IMR-90 (cell line): Measurements from ENCODE around the gene MOB3B.

Experiments used
- BHLHE40 ChIP-seq: fragments of 150-350 bp; IDR thresholded peaks from 2 replicates; pipeline ENCODE4 v1.6.1; 2016; ENCODE audit warnings: mild to moderate bottlenecking, low read depth, low read length
- CHD1 ChIP-seq: IDR thresholded peaks from 2 replicates; pipeline ENCODE4 v1.6.1; 2012; ENCODE audit warnings: low read depth, low read length, improper control_type of control experiment
- RAD21 ChIP-seq: IDR thresholded peaks from 2 replicates; pipeline ENCODE4 v1.6.1; 2012; ENCODE audit warnings: low read length, improper control_type of control experiment
- RCOR1 ChIP-seq: IDR thresholded peaks from 2 replicates; pipeline ENCODE4 v1.6.1; 2012; ENCODE audit warnings: mild to moderate bottlenecking, low read length, improper control_type of control experiment; ENCODE audit not compliant: insufficient replicate concordance
- TF ChIP-seq, protein P1 (sequence below): conservative IDR thresholded peaks from 2 replicates; pipeline ENCODE4 v1.5.1; 2012; ENCODE audit warnings: mild to moderate bottlenecking, low read depth, low read length, improper control_type of control experiment
- TF ChIP-seq, protein P2 (sequence below): fragments of 150-350 bp; IDR thresholded peaks from 2 replicates; pipeline ENCODE4 v1.6.1; 2017; ENCODE audit warnings: mild to moderate bottlenecking, antibody characterized with exemption, low read length, low read depth

DNA sequence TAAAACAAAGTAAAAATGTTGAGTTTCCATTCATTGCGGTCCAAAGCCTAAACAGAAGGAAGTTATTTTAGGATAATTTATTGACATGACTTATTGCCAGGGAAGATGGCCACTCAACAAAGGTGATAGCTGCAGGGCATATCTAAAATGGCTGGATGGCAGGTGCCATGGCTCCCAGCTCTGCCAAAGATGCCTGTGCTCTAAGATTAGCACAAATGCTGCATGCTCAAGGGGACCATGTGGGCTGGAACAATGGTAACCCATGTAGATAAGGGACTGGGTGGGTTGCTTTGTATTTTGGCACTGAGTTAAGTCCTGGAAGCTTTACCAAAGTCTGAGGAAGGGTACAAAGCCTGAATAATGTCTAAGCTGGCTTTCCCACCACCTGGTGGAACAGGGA is 101.1 kb downstream of the MOB3B start:
- TF ChIP-seq, protein P1, sequence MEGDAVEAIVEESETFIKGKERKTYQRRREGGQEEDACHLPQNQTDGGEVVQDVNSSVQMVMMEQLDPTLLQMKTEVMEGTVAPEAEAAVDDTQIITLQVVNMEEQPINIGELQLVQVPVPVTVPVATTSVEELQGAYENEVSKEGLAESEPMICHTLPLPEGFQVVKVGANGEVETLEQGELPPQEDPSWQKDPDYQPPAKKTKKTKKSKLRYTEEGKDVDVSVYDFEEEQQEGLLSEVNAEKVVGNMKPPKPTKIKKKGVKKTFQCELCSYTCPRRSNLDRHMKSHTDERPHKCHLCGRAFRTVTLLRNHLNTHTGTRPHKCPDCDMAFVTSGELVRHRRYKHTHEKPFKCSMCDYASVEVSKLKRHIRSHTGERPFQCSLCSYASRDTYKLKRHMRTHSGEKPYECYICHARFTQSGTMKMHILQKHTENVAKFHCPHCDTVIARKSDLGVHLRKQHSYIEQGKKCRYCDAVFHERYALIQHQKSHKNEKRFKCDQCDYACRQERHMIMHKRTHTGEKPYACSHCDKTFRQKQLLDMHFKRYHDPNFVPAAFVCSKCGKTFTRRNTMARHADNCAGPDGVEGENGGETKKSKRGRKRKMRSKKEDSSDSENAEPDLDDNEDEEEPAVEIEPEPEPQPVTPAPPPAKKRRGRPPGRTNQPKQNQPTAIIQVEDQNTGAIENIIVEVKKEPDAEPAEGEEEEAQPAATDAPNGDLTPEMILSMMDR: no peak
- TF ChIP-seq CHD1 (no peak), RAD21 (no peak), RCOR1 (no peak), BHLHE40 (no peak)
- TF ChIP-seq, protein P2, sequence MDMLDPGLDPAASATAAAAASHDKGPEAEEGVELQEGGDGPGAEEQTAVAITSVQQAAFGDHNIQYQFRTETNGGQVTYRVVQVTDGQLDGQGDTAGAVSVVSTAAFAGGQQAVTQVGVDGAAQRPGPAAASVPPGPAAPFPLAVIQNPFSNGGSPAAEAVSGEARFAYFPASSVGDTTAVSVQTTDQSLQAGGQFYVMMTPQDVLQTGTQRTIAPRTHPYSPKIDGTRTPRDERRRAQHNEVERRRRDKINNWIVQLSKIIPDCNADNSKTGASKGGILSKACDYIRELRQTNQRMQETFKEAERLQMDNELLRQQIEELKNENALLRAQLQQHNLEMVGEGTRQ: no peak
